Fibroblast of villous mesenchyme (primary cell): ENCODE measurements around the gene DIAPH2. TPM values are rescaled to one million over a fixed set of nuclear protein-coding genes. Genes with fewer than 3 reads are reported as not detected.
A peak's percentile ranks its signal among the peaks of the same experiment; 100 is the strongest.

Experiments
- DNase-seq: peaks from one replicate; pipeline ENCODE4 v3.0.0-alpha.2; 2010; ENCODE audit warnings: low read depth
- H3K4me3 ChIP-seq: 2 replicates; pipeline ENCODE4 v1.5.1; 2011; ENCODE audit warnings: low read depth, mild to moderate bottlenecking, low read length
- total RNA-seq: library from RNA; depleted of rRNA; stranded (reverse); fragments of >200 nt; gene quantifications from 2 replicates; pipeline ENCODE4 v1.2.3, GENCODE V29; 2012
- TF ChIP-seq, protein P1 (sequence below): IDR thresholded peaks from 2 replicates; pipeline ENCODE4 v1.5.1; 2012; ENCODE audit warnings: low read depth, mild to moderate bottlenecking, low read length; ENCODE audit not compliant: insufficient read depth

Gene DIAPH2
- total RNA-seq, 1 donor = 15.5 TPM

DNA sequence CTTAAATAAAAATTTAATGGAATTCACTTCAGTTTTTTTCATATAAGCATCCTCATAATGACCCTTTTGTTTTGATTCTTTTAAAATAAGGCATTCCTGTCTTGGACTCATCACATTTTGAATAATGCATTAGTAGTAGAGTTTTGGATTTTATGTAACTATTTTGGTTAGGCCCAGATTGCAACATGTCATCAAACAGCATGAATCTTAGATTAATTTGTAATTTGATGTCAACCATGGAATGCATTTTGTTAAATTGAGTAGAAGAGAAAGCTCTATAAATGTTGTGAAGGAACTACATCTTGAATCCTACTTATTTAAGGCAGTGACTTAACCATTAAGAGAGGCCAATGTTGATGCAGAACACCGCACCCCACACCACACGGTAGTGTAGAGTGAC lies 3.1 kb downstream of the DIAPH2 start:
- DNase-seq = no peak
- no peak overlapping the region for H3K4me3 ChIP-seq
- TF ChIP-seq, protein P1, sequence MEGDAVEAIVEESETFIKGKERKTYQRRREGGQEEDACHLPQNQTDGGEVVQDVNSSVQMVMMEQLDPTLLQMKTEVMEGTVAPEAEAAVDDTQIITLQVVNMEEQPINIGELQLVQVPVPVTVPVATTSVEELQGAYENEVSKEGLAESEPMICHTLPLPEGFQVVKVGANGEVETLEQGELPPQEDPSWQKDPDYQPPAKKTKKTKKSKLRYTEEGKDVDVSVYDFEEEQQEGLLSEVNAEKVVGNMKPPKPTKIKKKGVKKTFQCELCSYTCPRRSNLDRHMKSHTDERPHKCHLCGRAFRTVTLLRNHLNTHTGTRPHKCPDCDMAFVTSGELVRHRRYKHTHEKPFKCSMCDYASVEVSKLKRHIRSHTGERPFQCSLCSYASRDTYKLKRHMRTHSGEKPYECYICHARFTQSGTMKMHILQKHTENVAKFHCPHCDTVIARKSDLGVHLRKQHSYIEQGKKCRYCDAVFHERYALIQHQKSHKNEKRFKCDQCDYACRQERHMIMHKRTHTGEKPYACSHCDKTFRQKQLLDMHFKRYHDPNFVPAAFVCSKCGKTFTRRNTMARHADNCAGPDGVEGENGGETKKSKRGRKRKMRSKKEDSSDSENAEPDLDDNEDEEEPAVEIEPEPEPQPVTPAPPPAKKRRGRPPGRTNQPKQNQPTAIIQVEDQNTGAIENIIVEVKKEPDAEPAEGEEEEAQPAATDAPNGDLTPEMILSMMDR = no peak

DNA sequence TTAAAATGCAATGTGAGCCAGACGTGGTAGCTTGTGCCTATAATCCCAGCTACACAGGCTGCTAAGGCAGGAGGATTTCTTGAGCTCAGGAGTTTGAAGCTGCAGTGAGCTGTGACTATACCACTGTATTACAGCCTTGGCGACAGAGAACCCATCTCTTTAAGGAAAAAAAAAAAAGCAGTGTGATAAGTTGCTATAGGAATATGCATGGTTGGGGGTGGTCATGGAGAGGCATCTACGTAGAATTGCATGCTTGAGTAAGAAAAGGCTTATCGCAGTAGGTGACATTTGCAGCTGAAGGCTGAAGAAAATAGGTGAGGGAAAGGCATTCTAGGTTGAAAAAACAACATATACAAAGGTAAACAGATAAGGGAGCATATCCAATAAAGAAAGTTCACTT lies 4.1 kb downstream of the DIAPH2 start:
- TF ChIP-seq, protein P1 = no peak
- no peak for DNase-seq
- no peak overlapping the region for H3K4me3 ChIP-seq

DNA sequence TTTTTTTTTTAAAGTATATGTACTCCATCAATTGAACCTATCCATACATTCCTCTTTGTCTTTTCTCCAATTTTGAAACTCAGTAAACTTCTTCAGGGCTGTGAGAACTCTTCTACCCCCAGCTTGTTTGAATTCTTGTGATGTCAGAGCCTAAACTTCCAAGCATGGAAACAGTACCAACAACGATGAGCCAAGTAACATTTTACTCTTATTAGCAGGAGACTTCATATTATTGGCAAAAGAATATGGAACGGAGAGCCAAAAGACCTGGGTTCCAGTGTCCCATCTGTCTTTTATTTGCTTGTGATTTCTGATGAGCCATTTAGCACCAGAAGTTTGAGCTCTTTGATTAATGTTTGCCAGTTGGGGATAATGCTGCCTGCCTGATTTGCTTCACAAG lies 5.3 kb downstream of the DIAPH2 start:
- no peak for DNase-seq
- no peak overlapping the region for H3K4me3 ChIP-seq
- TF ChIP-seq, protein P1 = no peak

DNA sequence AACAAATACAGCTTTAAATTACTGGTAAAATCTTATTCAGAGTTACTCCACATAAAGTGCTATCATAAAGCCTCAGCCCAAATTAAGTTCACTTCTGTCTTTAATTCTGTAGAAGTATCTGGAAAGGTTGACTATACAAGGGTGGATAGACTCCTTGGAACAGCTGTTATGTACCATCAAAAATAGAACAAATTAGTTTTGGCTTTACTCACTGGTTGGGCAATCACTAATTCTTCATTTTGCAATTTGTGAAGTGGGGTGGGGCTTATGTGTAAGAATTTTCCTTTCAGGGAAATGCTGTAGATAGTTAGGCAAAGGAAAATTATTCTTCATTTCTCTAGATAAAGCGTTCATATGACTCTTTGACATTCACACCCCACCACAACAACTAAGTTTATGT lies 7.8 kb downstream of the DIAPH2 start:
- H3K4me3 ChIP-seq = no peak overlapping the region
- TF ChIP-seq, protein P1 = no peak
- DNase-seq = peak; percentile 42

DNA sequence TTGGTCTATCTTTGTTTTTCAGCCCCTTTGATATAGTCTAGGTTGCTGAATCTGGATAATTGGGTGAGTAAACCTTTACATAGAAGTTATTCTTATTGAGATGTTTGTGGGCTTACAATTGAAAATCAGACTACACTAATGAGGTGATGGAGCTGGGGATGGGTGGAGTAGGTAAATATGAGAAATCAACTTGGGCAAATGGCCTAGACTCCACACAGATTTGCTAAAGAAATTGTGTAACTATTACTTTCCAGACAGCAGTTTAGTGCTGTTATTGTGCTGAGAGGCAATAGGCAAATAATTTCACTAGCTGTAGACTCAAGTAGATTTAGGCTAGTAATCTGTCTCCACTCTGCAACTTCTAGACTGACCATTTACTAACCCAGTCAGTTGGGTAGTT lies 8.2 kb downstream of the DIAPH2 start:
- DNase-seq = no peak
- TF ChIP-seq, protein P1 = no peak
- H3K4me3 ChIP-seq = no peak overlapping the region

DNA sequence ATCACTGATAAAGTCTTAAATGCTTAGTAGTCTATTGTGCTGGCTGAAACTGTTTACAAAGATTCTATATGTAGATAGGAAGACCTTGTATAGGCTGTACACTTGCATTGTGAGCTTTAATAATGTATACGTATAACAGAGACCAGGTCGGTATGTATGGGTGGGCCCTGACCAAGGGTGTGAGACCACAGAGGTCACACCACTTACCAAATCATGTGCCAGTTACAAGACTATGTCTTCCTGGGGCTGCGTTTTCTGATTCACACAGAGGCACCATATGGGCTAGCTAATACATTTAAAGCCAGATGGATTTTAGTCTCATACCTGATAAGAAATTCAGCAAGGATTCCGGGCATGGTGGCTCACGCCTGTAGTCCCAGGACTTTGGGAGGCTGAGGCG lies 8.8 kb downstream of the DIAPH2 start:
- no peak for DNase-seq
- H3K4me3 ChIP-seq = no peak overlapping the region
- TF ChIP-seq, protein P1 = no peak

DNA sequence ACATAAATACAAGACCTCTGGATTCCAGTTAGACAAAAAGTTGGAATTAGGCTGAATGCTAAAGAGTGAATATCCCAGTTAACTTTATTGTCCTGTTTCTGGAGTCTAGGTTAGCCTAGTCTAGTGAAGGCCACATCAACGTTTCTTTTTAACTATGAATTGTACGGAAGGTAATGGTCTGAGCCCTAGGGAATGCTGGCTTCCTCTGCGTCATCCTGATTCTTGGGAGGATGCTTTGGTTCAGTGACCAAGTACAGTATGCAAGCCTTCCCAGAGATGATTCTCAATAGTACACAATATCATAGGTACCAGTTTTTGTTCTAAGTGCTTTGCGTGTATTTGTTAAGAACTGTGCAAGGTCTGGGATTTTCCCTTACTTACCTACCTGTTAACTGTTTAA lies 11.8 kb downstream of the DIAPH2 start:
- DNase-seq = no peak
- no peak overlapping the region for H3K4me3 ChIP-seq
- TF ChIP-seq, protein P1 = no peak
